Gastroesophageal sphincter (tissue), 3 donors: Measurements from ENCODE around the gene AFF3.

Source experiments
- CTCF ChIP-seq, 4 experiments: fragments of 200-600 bp in 2 of 4; fragments of 450-650 bp in 2 of 4; sonication (generic) in 1 of 4; IDR thresholded peaks; one replicate each; pipeline ENCODE4 v1.5.1; 2017 to 2019; ENCODE audit warnings: antibody characterized with exemption in 4 of 4, mild to moderate bottlenecking in 2 of 4, moderate library complexity in 2 of 4
- POLR2A ChIP-seq, 2 donors: fragments of 450-650 bp; IDR thresholded peaks; one replicate each; pipeline ENCODE4 v1.6.1; 2017; ENCODE audit warnings: antibody characterized with exemption in 2 of 2, mild to moderate bottlenecking in 2 of 2, moderate library complexity in 1 of 2

- TF ChIP-seq CTCF (IDR thresholded peaks at IDR 0.05) (no peak), POLR2A (IDR thresholded peaks at IDR 0.05) (no peak)
Observed at GRCh38 chr2:99867770-99868169, 274.6 kb downstream of the AFF3 start.
